Activated naive CD8-positive, alpha-beta T cell (primary cell): ENCODE data around the gene MCF2L2.

Source experiments
- H3K27ac Mint-ChIP-seq: one replicate; pipeline ENCODE4 v1.8.0; 2021; ENCODE audit warnings: mixed read lengths
- H3K27me3 Mint-ChIP-seq: one replicate; pipeline ENCODE4 v1.8.0; 2021; ENCODE audit warnings: mixed read lengths
- H3K36me3 Mint-ChIP-seq: one replicate; pipeline ENCODE4 v1.8.0; 2021; ENCODE audit warnings: mixed read lengths
- H3K4me1 Mint-ChIP-seq: one replicate; pipeline ENCODE4 v1.8.0; 2021; ENCODE audit warnings: low read depth, mixed read lengths
- H3K4me3 Mint-ChIP-seq: one replicate; pipeline ENCODE4 v1.8.0; 2021; ENCODE audit warnings: mild to moderate bottlenecking, mixed read lengths
- H3K9me3 Mint-ChIP-seq: one replicate; pipeline ENCODE4 v1.8.0; 2021; ENCODE audit warnings: low read depth, mixed read lengths

Gene MCF2L2

GRCh38 chr3:183261151-183261724 lies 167.2 kb downstream of the MCF2L2 start:
- Mint-ChIP-seq H3K4me1 (peaks cover 16% of the 10 kb centered on the region), H3K27me3 (peaks cover 1% of the 10 kb centered on the region), H3K4me3 (no peak overlapping the region), H3K9me3 (no peaks in the 10 kb centered on the region), H3K27ac (no peak overlapping the region), H3K36me3 (peaks cover 18% of the 10 kb centered on the region)

GRCh38 chr3:183260167-183260904 lies 168.1 kb downstream of the MCF2L2 start:
- H3K27me3 Mint-ChIP-seq = peaks cover 1% of the 10 kb centered on the region
- peaks cover 21% of the 10 kb centered on the region for H3K4me1 Mint-ChIP-seq
- peaks cover 21% of the 10 kb centered on the region for H3K36me3 Mint-ChIP-seq
- H3K27ac Mint-ChIP-seq = no peak overlapping the region
- no peak overlapping the region for H3K4me3 Mint-ChIP-seq
- H3K9me3 Mint-ChIP-seq = no peaks in the 10 kb centered on the region

- H3K4me3 Mint-ChIP-seq = no peak overlapping the region
- H3K36me3 Mint-ChIP-seq = peaks cover 28% of the 10 kb centered on the region
- no peaks in the 10 kb centered on the region for H3K9me3 Mint-ChIP-seq
- peaks cover 5% of the 10 kb centered on the region for H3K27me3 Mint-ChIP-seq
- peaks cover 27% of the 10 kb centered on the region for H3K4me1 Mint-ChIP-seq
- no peak overlapping the region for H3K27ac Mint-ChIP-seq
Measured at GRCh38 chr3:183259621-183260020, 168.8 kb downstream of the MCF2L2 start.

GRCh38 chr3:183259087-183259486 lies 169.3 kb downstream of the MCF2L2 start:
- Mint-ChIP-seq H3K27ac (no peak overlapping the region), H3K4me1 (peaks cover 27% of the 10 kb centered on the region), H3K4me3 (no peak overlapping the region), H3K9me3 (no peaks in the 10 kb centered on the region), H3K36me3 (peaks cover 28% of the 10 kb centered on the region), H3K27me3 (peaks cover 5% of the 10 kb centered on the region)

GRCh38 chr3:183255348-183255730 lies 173.1 kb downstream of the MCF2L2 start:
- Mint-ChIP-seq H3K27me3 (peaks cover 3% of the 10 kb centered on the region), H3K36me3 (peaks cover 23% of the 10 kb centered on the region), H3K4me3 (peak overlapping the region; percentile 93), H3K9me3 (no peaks in the 10 kb centered on the region), H3K27ac (peak overlapping the region; percentile 90), H3K4me1 (peaks cover 29% of the 10 kb centered on the region)

- Mint-ChIP-seq H3K9me3 (no peaks in the 10 kb centered on the region), H3K4me1 (peaks cover 29% of the 10 kb centered on the region), H3K27ac (peak overlapping the region; percentile 90)
Measured at GRCh38 chr3:183254487-183255347, 173.7 kb downstream of the MCF2L2 start.

GRCh38 chr3:183253528-183254486 lies 174.6 kb downstream of the MCF2L2 start:
- H3K27ac Mint-ChIP-seq = no peak overlapping the region
- peaks cover 15% of the 10 kb centered on the region for H3K36me3 Mint-ChIP-seq
- H3K4me1 Mint-ChIP-seq = peaks cover 25% of the 10 kb centered on the region
- H3K4me3 Mint-ChIP-seq = peak overlapping the region; percentile 86
- H3K27me3 Mint-ChIP-seq = peaks cover 3% of the 10 kb centered on the region
- no peaks in the 10 kb centered on the region for H3K9me3 Mint-ChIP-seq

More at GRCh38 chr3:183254487-183255347, 173.7 kb downstream of the MCF2L2 start:
- H3K36me3 Mint-ChIP-seq = peaks cover 22% of the 10 kb centered on the region
- H3K4me3 Mint-ChIP-seq = peak overlapping the region; percentile 93
- peaks cover 3% of the 10 kb centered on the region for H3K27me3 Mint-ChIP-seq

- H3K36me3 Mint-ChIP-seq = peaks cover 13% of the 10 kb centered on the region
- no peaks in the 10 kb centered on the region for H3K9me3 Mint-ChIP-seq
- H3K27ac Mint-ChIP-seq = peak within 1 kb of the TSS; percentile 83
- H3K4me3 Mint-ChIP-seq = peak within 1 kb of the TSS; percentile 86
- H3K4me1 Mint-ChIP-seq = peaks cover 25% of the 10 kb centered on the region
- H3K27me3 Mint-ChIP-seq = peaks cover 3% of the 10 kb centered on the region
Measured at GRCh38 chr3:183252973-183253527, 175.4 kb downstream of the MCF2L2 start, which contains the start of gene B3GNT5. B3GNT5 (plus strand) TSS chr3:183253253; CDS start chr3:183269799, 16,546 bp downstream.

GRCh38 chr3:183252118-183252782 lies 176.2 kb downstream of the MCF2L2 start:
- Mint-ChIP-seq H3K4me1 (peaks cover 25% of the 10 kb centered on the region), H3K36me3 (peaks cover 10% of the 10 kb centered on the region), H3K9me3 (no peaks in the 10 kb centered on the region), H3K4me3 (no peak overlapping the region), H3K27me3 (peaks cover 3% of the 10 kb centered on the region), H3K27ac (peak overlapping the region; percentile 83)

- no peak overlapping the region for H3K4me3 Mint-ChIP-seq
- peaks cover 6% of the 10 kb centered on the region for H3K4me1 Mint-ChIP-seq
- H3K27ac Mint-ChIP-seq = no peak overlapping the region
- H3K9me3 Mint-ChIP-seq = no peaks in the 10 kb centered on the region
- H3K27me3 Mint-ChIP-seq = no peaks in the 10 kb centered on the region
- no peaks in the 10 kb centered on the region for H3K36me3 Mint-ChIP-seq
Measured at GRCh38 chr3:183249006-183249718, 179.3 kb downstream of the MCF2L2 start.

GRCh38 chr3:183247011-183247589 lies 181.3 kb downstream of the MCF2L2 start:
- H3K27ac Mint-ChIP-seq = no peak overlapping the region
- peaks cover 8% of the 10 kb centered on the region for H3K36me3 Mint-ChIP-seq
- H3K4me1 Mint-ChIP-seq = no peaks in the 10 kb centered on the region
- H3K4me3 Mint-ChIP-seq = no peak overlapping the region
- no peaks in the 10 kb centered on the region for H3K27me3 Mint-ChIP-seq
- no peaks in the 10 kb centered on the region for H3K9me3 Mint-ChIP-seq

GRCh38 chr3:183244981-183245476 lies 183.4 kb downstream of the MCF2L2 start:
- Mint-ChIP-seq H3K4me1 (no peaks in the 10 kb centered on the region), H3K9me3 (peaks cover 7% of the 10 kb centered on the region), H3K4me3 (no peak overlapping the region), H3K36me3 (peaks cover 14% of the 10 kb centered on the region), H3K27me3 (no peaks in the 10 kb centered on the region), H3K27ac (no peak overlapping the region)
